Body of pancreas (tissue), 4 donors: Measurements from ENCODE around the gene DUS2.
A peak's percentile ranks its signal among the peaks of the same experiment; 100 is the strongest.

Source experiments
- CTCF ChIP-seq, 7 experiments: fragments of 450-650 bp in 4 of 7; fragments of 200-600 bp in 3 of 7; sonication (generic) in 3 of 7; IDR thresholded peaks; one replicate each; pipeline ENCODE4 v1.5.1; 2016 to 2019; ENCODE audit warnings: antibody characterized with exemption in 7 of 7
- POLR2A ChIP-seq, 3 donors: fragments of 450-650 bp; IDR thresholded peaks; one replicate each; pipeline ENCODE4 v1.6.1; 2016; ENCODE audit warnings: antibody characterized with exemption in 3 of 3, mild to moderate bottlenecking in 2 of 3

GRCh38 chr16:68040506-68041288 lies 17.6 kb downstream of the DUS2 start:
- TF ChIP-seq CTCF (IDR thresholded peaks at IDR 0.05) (peak; percentile 71 to 87 (median 79)), POLR2A (IDR thresholded peaks at IDR 0.05) (no peak)
